CD4-positive, alpha-beta memory T cell (primary cell): Measurements from ENCODE around the gene SCT. TPM values are rescaled to one million over a fixed set of nuclear protein-coding genes. Genes with fewer than 3 reads are reported as not detected.

Source experiments
- CTCF ChIA-PET: fragments of 350-600 bp; sonication (Branson Sonifier 250); formaldehyde crosslinking; loops from one replicate; lab custom pipeline; 2021; ENCODE audit warnings: inconsistent platforms; ENCODE audit not compliant: partially characterized antibody; lab: Charles Lee
- POLR2A ChIA-PET: fragments of 350-600 bp; sonication (Branson Sonifier 250); formaldehyde crosslinking; loops from one replicate; lab custom pipeline; 2021; ENCODE audit not compliant: partially characterized antibody; lab: Charles Lee
- DNase-seq, 5 donors: peaks; one replicate each; pipeline versions ENCODE4 v3.0.0 to v3.0.0-alpha.2; 2020 to 2022; ENCODE audit warnings: mixed read lengths in 1 of 5
- H3K27ac ChIP-seq: one replicate; pipeline ENCODE4 v1.7.0; 2013; ENCODE audit warnings: low read depth, low read length
- H3K27me3 ChIP-seq: 2 replicates; pipeline ENCODE4 v1.7.0; 2013; ENCODE audit warnings: mild to moderate bottlenecking, low read length, moderate library complexity; ENCODE audit not compliant: insufficient read depth
- H3K36me3 ChIP-seq: 2 replicates; pipeline ENCODE4 v1.7.0; 2013; ENCODE audit warnings: mild to moderate bottlenecking, low read length, moderate library complexity; ENCODE audit not compliant: insufficient read depth
- H3K4me1 ChIP-seq: 2 replicates; pipeline ENCODE4 v1.7.0; 2013; ENCODE audit warnings: mild to moderate bottlenecking, low read length, moderate library complexity; ENCODE audit not compliant: insufficient read depth
- H3K4me3 ChIP-seq, 2 donors: one replicate each; pipeline ENCODE4 v1.7.0; 2013; ENCODE audit warnings: low read length in 2 of 2, mild to moderate bottlenecking in 1 of 2
- H3K9me3 ChIP-seq, 2 donors: one replicate each; pipeline ENCODE4 v1.7.0; 2013; ENCODE audit warnings: low read length in 2 of 2, control low read depth in 1 of 2; ENCODE audit not compliant: control insufficient read depth in 1 of 2
- H3K27ac Mint-ChIP-seq, 7 donors: one replicate each; pipeline ENCODE4 v1.8.0; 2020 to 2021; ENCODE audit warnings: mixed read lengths in 7 of 7, mild to moderate bottlenecking in 6 of 7, inconsistent platforms in 3 of 7, moderate library complexity in 3 of 7
- H3K27me3 Mint-ChIP-seq, 2 donors: one replicate each; pipeline ENCODE4 v1.8.0; 2020 to 2021; ENCODE audit warnings: mixed read lengths in 2 of 2
- H3K36me3 Mint-ChIP-seq, 2 donors: one replicate each; pipeline ENCODE4 v1.8.0; 2020 to 2021; ENCODE audit warnings: mixed read lengths in 2 of 2, inconsistent platforms in 1 of 2, mild to moderate bottlenecking in 1 of 2
- H3K4me1 Mint-ChIP-seq, 4 donors: one replicate each; pipeline ENCODE4 v1.8.0; 2020 to 2021; ENCODE audit warnings: mixed read lengths in 4 of 4, mild to moderate bottlenecking in 1 of 4
- H3K4me3 Mint-ChIP-seq, 8 donors: one replicate each; pipeline ENCODE4 v1.8.0; 2020 to 2021; ENCODE audit warnings: mixed read lengths in 8 of 8, mild to moderate bottlenecking in 7 of 8, moderate library complexity in 6 of 8, inconsistent platforms in 3 of 8
- H3K9me3 Mint-ChIP-seq, 8 donors: one replicate each; pipeline ENCODE4 v1.8.0; 2020 to 2021; ENCODE audit warnings: mixed read lengths in 8 of 8, mild to moderate bottlenecking in 5 of 8, inconsistent platforms in 3 of 8, moderate library complexity in 1 of 8
- intact Hi-C: fragments of 100-400 bp; cut with micrococcal nuclease; formaldehyde crosslinking; loops from one replicate; pipeline ENCODE4 v1.15.1; 2023
- polyA plus RNA-seq, 2 donors: library from polyadenylated mRNA; unstranded; fragments of 300-500 nt; fragmentation: Illumina TruSeq; gene quantifications; one replicate each; pipeline ENCODE4 v1.2.3, GENCODE V29; 2021
- total RNA-seq, 2 experiments: library from RNA; stranded (reverse); gene quantifications; one replicate each; pipeline ENCODE4 v1.2.3, GENCODE V29; 2021

The SCT gene
- total and polyA plus RNA-seq, 4 experiments from 2014 or later = not detected

- peak overlapping the region; percentile 14 to 71 (median 50) for H3K4me3 Mint-ChIP-seq
- peak in 1 of 5 donors; percentile 39 for DNase-seq
- intact Hi-C loops = loop anchor here (1.0 kb wide), 1 partner anchor 74 kb away; no protein-coding TSS in a partner anchor
- Histone ChIP-seq H3K4me3 (no peak overlapping the region), H3K36me3 (no peaks in the 10 kb centered on the region), H3K27me3 (no peaks in the 10 kb centered on the region), H3K9me3 (no peaks in the 10 kb centered on the region), H3K4me1 (peaks cover 15% of the 10 kb centered on the region), H3K27ac (no peak overlapping the region)
- ChIA-PET CTCF (interaction anchor here (0.5 to 1.6 kb wide), 2 partner anchors 75 to 125 kb away, joined by 3 to 7 read pairs; no protein-coding TSS in a partner anchor), POLR2A (no interaction called here)
- peak overlapping the region in 1 of 7 donors; percentile 72 for H3K27ac Mint-ChIP-seq
- peaks cover 12 to 14% of the 10 kb centered on the region in 2 donors for H3K27me3 Mint-ChIP-seq
- peaks cover 0 to 4% of the 10 kb centered on the region in 2 donors for H3K36me3 Mint-ChIP-seq
- peaks cover 0 to 4% (median 0%) of the 10 kb centered on the region in 8 donors for H3K9me3 Mint-ChIP-seq
- H3K4me1 Mint-ChIP-seq = peaks cover 14 to 23% (median 17%) of the 10 kb centered on the region in 4 donors
Observed at GRCh38 chr11:629237-629583, 2.2 kb upstream of the SCT start.

GRCh38 chr11:628056-628455 is 1.1 kb upstream of the SCT start:
- no peak overlapping the region for H3K27ac ChIP-seq
- H3K36me3 ChIP-seq = no peaks in the 10 kb centered on the region
- H3K27me3 Mint-ChIP-seq = peaks cover 12 to 19% of the 10 kb centered on the region in 2 donors
- intact Hi-C loops = no loop called here
- peak overlapping the region in 2 of 7 donors; percentile 59 to 72 for H3K27ac Mint-ChIP-seq
- ChIA-PET CTCF (no interaction called here), POLR2A (interaction anchor here (0.7 kb wide), 1 partner anchor 12 kb away, joined by 4 read pairs; the partner anchor contains the start of gene IRF7)
- H3K4me3 ChIP-seq = no peak overlapping the region
- peak overlapping the region in 7 of 8 donors; percentile 20 to 71 (median 59) for H3K4me3 Mint-ChIP-seq
- peaks cover 0 to 4% (median 0%) of the 10 kb centered on the region in 8 donors for H3K9me3 Mint-ChIP-seq
- peaks cover 15% of the 10 kb centered on the region for H3K4me1 ChIP-seq
- no peaks in the 10 kb centered on the region for H3K27me3 ChIP-seq
- H3K4me1 Mint-ChIP-seq = peaks cover 14 to 23% (median 17%) of the 10 kb centered on the region in 4 donors
- peaks cover 0 to 6% of the 10 kb centered on the region in 2 donors for H3K36me3 Mint-ChIP-seq
- H3K9me3 ChIP-seq = no peaks in the 10 kb centered on the region
- DNase-seq = peak in 1 of 5 donors; percentile 13

- ChIA-PET POLR2A (interaction anchor here (0.7 kb wide), 1 partner anchor 11 kb away, joined by 4 read pairs; the partner anchor contains the start of gene IRF7), CTCF (no interaction called here)
Observed at GRCh38 chr11:627308-627576, 261 bp upstream of the SCT start.

DNA sequence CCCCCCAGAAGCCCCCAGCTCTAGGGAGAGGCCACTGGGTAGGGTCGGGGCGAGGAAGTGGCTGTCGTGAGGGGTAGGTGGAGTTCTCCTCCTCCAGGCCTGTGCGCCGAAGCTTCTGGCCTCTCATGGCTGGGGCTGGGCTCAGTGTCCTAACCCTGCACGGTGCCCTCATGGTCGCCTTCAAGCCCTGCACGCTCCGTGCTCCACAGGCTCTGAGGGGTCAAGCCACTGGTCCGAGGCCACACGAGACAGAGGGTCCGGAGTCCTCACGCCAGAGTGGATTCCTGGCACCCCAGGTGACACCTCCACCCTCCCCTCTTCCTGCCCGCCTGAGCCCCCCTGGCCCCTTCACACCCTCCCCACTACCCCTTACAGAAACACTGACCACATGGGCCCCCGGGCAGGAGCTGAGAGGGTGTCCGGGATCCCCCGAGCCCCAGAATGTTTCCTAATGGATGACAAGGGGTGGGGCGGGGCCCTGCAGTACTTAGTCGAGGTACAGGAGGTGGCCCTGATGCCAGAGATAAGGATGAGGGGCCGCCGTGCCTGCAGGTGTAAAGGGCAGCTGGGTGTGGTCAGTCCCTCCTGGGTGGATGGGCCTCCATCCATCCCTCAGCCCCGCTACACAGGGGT is 1.2 kb downstream of the SCT start:
- intact Hi-C loops = no loop called here
- Mint-ChIP-seq H3K4me1 (peaks cover 14 to 23% (median 17%) of the 10 kb centered on the region in 4 donors), H3K27ac (no peak overlapping the region)

More at GRCh38 chr11:627308-627576, 261 bp upstream of the SCT start:
- Histone ChIP-seq H3K4me1 (peaks cover 15% of the 10 kb centered on the region), H3K27ac (no peak overlapping the region), H3K36me3 (no peaks in the 10 kb centered on the region), H3K4me3 (no peak overlapping the region), H3K9me3 (no peaks in the 10 kb centered on the region), H3K27me3 (no peaks in the 10 kb centered on the region)
- peaks cover 14 to 23% (median 17%) of the 10 kb centered on the region in 4 donors for H3K4me1 Mint-ChIP-seq
- DNase-seq = no peak
- peaks cover 0 to 4% (median 0%) of the 10 kb centered on the region in 8 donors for H3K9me3 Mint-ChIP-seq
- intact Hi-C loops = no loop called here
- H3K27me3 Mint-ChIP-seq = peaks cover 12 to 19% of the 10 kb centered on the region in 2 donors
- H3K27ac Mint-ChIP-seq = no peak overlapping the region
- peaks cover 0 to 6% of the 10 kb centered on the region in 2 donors for H3K36me3 Mint-ChIP-seq
- no peak overlapping the region for H3K4me3 Mint-ChIP-seq

GRCh38 chr11:624705-625635 is 2.0 kb downstream of the SCT start, which contains the start of gene CDHR5:
TSS of gene CDHR5 (minus strand) at chr11:624955. CDS start at chr11:624902, 53 bp downstream.
- H3K4me3 ChIP-seq = no peak within 1 kb of the TSS
- H3K4me1 Mint-ChIP-seq = peaks cover 14 to 23% (median 17%) of the 10 kb centered on the region in 4 donors
- no peaks in the 10 kb centered on the region for H3K27me3 ChIP-seq
- peaks cover 12 to 17% of the 10 kb centered on the region in 2 donors for H3K27me3 Mint-ChIP-seq
- ChIA-PET POLR2A (no interaction called here), CTCF (no interaction called here)
- no peaks in the 10 kb centered on the region for H3K9me3 ChIP-seq
- intact Hi-C loops = no loop called here
- H3K9me3 Mint-ChIP-seq = peaks cover 0 to 4% (median 0%) of the 10 kb centered on the region in 8 donors
- H3K27ac ChIP-seq = no peak within 1 kb of the TSS
- H3K4me1 ChIP-seq = peaks cover 15% of the 10 kb centered on the region
- H3K4me3 Mint-ChIP-seq = no peak within 1 kb of the TSS
- DNase-seq = peak in 1 of 5 donors; percentile 36
- no peaks in the 10 kb centered on the region for H3K36me3 ChIP-seq
- H3K27ac Mint-ChIP-seq = no peak within 1 kb of the TSS
- H3K36me3 Mint-ChIP-seq = peaks cover 0 to 6% of the 10 kb centered on the region in 2 donors

More for the DNA sequence above, 1.2 kb downstream of the SCT start:
- ChIA-PET POLR2A (interaction anchor here (1.1 kb wide), 1 partner anchor 10 kb away, joined by 4 read pairs; the partner anchor contains the start of gene IRF7), CTCF (no interaction called here)
- Histone ChIP-seq H3K27me3 (no peaks in the 10 kb centered on the region), H3K36me3 (no peaks in the 10 kb centered on the region), H3K9me3 (no peaks in the 10 kb centered on the region), H3K4me1 (peaks cover 15% of the 10 kb centered on the region), H3K27ac (no peak overlapping the region), H3K4me3 (no peak overlapping the region)
- DNase-seq = peak in 1 of 5 donors; percentile 25
- H3K4me3 Mint-ChIP-seq = no peak overlapping the region
- peaks cover 12 to 19% of the 10 kb centered on the region in 2 donors for H3K27me3 Mint-ChIP-seq
- peaks cover 0 to 4% (median 0%) of the 10 kb centered on the region in 8 donors for H3K9me3 Mint-ChIP-seq
- H3K36me3 Mint-ChIP-seq = peaks cover 0 to 6% of the 10 kb centered on the region in 2 donors

- Mint-ChIP-seq H3K27me3 (peaks cover 9 to 12% of the 10 kb centered on the region in 2 donors), H3K36me3 (peaks cover 0 to 6% of the 10 kb centered on the region in 2 donors), H3K4me3 (no peak overlapping the region), H3K4me1 (peaks cover 9 to 17% (median 12%) of the 10 kb centered on the region in 4 donors), H3K27ac (no peak overlapping the region), H3K9me3 (peaks cover 0 to 4% (median 0%) of the 10 kb centered on the region in 8 donors)
- H3K4me1 ChIP-seq = peaks cover 10% of the 10 kb centered on the region
- H3K9me3 ChIP-seq = no peaks in the 10 kb centered on the region
- H3K27me3 ChIP-seq = no peaks in the 10 kb centered on the region
- no peak overlapping the region for H3K27ac ChIP-seq
- H3K36me3 ChIP-seq = no peaks in the 10 kb centered on the region
- H3K4me3 ChIP-seq = no peak overlapping the region
- peak in 1 of 5 donors; percentile 42 for DNase-seq
- intact Hi-C loops = no loop called here
- CTCF ChIA-PET = no interaction called here
- POLR2A ChIA-PET = no interaction called here
Observed at GRCh38 chr11:623999-624704, 2.8 kb downstream of the SCT start.
